ENCODE results near the gene PRAMEF13.
"Not testable (repeated sequence)": the region's sequence is repeated elsewhere in the genome, so short reads cannot be mapped to it uniquely, and the experiment has no call there.

The PRAMEF13 gene

DNA sequence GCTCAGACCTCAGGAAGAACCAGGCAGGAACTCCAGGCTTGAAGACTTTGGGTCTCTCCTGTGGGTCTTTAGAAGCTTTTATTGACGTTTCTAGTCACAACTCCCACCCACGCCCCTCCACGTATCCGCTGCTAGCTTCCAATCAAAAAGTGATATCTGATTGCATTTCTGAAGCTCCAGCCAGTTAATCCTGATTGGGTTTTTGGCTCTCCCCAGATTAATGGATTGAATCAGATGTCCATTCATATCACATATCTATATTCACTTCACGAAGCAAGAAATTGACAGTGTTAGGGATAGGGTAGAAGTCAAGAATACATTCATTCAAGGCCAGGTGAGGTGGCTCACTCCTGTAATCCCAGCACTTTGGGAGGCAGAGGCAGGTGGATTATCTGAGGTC lies 45.3 kb downstream of the PRAMEF13 start, which contains the start of gene PRAMEF26:
TSS of gene PRAMEF26 (minus strand) at position 101 of the 400 bp plus-strand sequence. CDS start 2,914 bp downstream, outside the sequence.
- DNase-seq, result not testable (repeated sequence)

All from CD4-positive, alpha-beta T cell treated with Interleukin-1 beta for 1 hour (primary cell).